PFSK-1 (cell line): ENCODE measurements around the gene ZNF845.

Experiments
- POLR2AphosphoS5 ChIP-seq: IDR thresholded peaks from 2 replicates; pipeline ENCODE4 v1.6.1; 2012; ENCODE audit warnings: low read depth, mild to moderate bottlenecking, control low read depth, low read length, moderate library complexity
- SIN3A ChIP-seq: IDR thresholded peaks from 2 replicates; pipeline ENCODE4 v1.6.1; 2012; ENCODE audit warnings: mild to moderate bottlenecking, low read length, moderate library complexity, borderline replicate concordance; ENCODE audit not compliant: insufficient read depth
- TAF1 ChIP-seq: IDR thresholded peaks from 2 replicates; pipeline ENCODE4 v1.6.1; 2012; ENCODE audit warnings: low read length, control low read depth, borderline replicate concordance; ENCODE audit not compliant: insufficient read depth

DNA sequence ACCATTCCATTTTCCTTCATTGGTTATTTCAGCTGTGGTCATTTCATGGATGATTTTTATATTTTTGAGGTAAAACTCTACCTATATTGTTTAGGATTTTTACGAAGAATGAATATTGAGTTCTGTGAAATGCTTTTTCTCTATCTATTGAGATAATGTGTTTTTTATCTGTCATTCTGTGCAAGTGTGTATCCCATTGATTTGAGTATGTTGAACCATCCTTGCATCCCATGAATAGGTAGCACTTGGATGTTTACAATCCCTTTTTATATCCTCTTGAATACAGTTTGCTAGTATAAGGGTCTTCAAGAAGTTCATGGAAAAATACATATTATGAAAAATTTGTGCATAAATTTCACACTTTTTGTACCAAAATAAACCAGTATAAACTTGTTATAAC, 22.2 kb downstream of the ZNF845 start:
- TF ChIP-seq POLR2AphosphoS5 (no peak), TAF1 (no peak), SIN3A (no peak)
